HG03039 (cell line): ENCODE results near the gene PRR19.

Experiments
- ATAC-seq: cut with Tn5 transposase; IDR thresholded peaks from one replicate; pipeline ENCODE4 v1.9.1; 2021; ENCODE audit warnings: mild to moderate bottlenecking, moderate library complexity; ENCODE audit not compliant: unreplicated experiment

Gene PRR19

DNA sequence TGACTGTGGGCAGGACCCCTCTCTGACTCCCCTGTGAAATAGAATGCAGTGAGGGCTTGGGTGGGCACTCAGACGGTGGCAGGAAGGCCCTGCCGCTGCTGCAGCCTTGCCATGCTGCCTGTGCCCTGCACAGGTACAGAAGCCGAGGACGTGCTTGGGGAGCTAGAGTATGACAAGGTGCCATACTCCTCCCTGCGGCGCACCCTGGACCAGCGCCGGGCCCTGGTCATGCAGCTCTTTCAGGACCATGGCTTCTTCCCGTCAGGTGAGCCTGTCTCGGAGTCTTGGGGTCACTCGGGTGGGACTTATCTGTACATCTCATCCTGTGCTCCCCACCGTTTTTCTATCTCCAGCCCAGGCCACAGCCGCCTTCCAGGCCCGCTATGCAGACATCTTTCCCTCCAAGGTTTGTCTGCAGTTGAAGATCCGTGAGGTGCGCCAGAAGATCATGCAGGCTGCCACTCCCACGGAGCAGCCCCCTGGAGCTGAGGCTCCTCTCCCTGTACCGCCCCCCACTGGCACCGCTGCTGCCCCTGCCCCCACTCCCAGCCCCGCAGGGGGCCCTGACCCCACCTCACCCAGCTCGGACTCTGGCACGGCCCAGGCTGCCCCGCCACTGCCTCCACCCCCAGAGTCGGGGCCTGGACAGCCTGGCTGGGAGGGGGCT lies 7.3 kb upstream of the PRR19 start:
- no peak for ATAC-seq

DNA sequence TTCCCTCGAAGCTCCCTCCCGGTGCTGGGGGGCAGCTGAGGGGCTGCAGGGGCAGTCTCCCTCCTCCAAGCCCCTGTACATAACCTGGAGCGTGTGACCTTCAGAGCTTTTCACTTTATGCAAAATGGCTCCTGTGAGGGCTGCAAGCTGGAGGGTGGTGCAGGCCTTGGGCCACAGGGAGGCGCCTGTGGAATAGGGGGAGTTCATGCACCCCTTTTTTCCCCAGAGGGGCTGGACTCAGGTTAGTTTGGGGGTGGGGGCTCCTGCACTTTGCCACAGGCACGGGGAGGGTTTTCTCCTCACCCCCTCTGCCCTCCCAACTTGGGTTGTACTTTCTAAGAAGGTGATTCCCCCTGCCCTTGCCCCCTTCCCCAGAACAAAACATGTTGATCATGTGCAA lies 6.6 kb upstream of the PRR19 start:
- no peak for ATAC-seq

DNA sequence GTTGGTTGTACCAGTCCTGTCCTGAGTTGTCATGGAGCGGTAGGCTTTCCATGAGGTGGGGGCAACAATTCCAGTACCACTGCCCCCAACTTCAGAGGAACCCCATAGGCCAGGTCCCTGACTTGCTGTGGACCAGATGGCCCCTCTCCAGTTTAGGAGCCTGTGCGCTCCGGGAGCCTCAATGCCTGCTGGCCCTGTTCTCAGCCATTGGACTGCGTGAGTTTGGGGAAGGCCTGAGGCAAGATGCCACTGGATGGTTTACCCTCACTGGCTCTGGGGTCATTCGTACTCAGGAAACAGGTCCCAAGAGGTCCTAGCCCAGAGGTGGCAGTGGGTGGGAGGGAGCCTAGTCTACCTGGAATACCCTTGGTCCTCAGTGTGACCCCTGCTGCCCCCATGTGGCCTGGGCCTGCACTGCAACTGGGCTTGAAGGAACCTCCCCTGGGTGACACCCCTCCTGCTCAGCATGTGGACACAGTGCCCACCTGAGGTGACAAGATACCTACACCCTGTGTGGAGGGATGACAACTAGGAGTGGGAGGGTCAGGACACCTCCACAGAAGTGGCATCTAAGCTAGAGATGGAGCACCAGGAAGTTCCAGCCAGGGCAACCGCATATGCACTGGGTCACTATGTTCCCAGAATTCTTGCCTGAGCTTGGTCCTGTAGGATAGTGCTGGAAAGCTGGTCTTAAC lies 6.0 kb upstream of the PRR19 start:
- no peak for ATAC-seq

DNA sequence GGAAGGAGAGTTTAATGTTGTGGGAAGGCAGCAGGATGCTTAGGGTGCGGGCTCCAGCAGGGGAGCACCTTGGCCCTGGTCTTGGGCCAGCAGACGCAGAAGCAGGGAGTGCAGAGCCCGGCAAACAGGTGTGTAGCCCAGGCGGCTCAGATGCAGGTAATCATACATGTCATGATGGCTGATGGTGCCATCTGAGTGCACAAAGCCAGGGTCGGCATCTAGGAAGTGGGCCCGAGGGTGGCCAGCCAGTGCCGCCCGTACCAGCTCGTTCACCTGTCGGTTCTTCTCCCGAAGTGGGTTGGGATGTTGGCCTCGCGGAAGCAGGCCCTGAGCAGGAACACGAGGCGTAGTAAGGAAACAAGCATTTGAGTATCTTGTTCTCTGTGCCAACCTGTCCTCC lies 4.9 kb upstream of the PRR19 start:
- no peak for ATAC-seq

DNA sequence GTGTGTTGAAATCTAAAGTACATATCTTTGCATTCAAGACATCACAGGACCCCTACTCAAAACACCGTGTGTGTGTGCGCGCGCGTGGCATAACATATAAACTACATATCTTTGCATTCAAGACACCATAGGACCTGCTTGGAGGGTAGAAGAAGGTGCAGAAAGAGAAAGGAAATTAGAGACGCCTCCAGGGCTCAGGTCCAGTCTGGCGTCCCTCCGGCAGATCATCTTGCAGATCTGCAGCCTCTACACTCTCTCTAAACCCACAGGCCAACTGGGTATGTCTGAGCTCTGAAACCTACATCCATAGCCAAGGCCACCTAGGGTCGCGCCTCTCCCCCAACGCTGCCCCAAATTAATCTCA lies 1.2 kb downstream of the PRR19 start:
- ATAC-seq: no peak

DNA sequence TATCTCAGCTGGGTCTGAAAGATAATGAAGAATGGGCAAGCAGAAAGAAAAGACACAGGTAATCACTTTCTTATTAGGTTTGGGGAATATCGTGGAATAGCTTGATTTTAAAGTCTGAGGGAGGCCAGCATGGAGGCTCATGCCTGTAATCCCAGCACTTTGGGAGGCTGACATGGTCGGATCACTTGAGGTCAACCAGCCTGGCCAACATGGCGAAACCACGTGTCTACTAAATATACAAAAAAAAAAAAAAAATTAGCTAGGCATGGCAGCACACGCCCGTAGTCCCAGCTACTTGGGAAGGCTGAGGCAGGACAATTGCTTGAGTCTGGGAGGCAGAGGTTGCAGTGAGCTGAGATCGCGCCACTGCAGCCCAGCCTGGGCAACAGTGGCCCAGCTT lies 1.9 kb downstream of the PRR19 start:
- ATAC-seq: no peak

DNA sequence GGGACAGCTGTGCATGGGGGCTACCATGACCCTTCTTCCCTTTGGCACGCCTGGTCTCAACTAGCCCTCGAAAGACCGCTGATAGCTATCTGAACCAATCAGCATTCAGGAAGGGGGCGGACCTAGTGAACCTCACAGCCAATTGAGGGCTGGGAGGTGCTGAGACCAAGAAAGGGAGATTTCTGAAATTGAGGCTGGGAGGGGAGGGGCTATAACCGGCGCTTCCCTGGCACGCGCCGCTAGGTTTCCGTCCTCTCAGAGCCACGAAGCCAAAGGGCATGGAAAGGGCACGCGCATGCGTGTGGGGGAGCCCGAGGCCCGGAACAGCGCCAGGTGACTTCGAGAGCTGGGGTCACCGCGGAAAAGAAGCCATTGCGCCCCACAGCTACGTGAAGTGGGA lies 4.7 kb downstream of the PRR19 start:
- ATAC-seq: no peak

DNA sequence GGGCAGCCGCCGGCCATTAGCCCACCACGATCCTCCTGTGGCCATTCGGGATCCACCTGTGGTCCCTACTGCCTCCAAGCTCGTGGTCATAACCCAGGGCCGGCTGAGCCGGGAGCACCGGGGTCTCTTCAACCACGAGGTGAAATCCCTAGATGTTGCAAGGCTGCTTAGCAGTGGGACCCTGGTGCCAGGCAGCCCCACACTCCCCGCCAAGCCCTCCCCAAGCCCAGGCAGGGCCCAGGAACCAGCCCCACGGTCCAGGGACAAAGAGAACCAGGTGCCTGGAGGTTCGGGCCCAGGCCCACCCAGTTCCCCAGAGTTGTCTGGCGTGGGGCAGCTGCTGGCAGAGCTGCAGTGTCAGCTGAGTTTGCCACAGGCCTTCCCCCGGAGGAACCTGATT lies 7.8 kb downstream of the PRR19 start:
- ATAC-seq: no peak

DNA sequence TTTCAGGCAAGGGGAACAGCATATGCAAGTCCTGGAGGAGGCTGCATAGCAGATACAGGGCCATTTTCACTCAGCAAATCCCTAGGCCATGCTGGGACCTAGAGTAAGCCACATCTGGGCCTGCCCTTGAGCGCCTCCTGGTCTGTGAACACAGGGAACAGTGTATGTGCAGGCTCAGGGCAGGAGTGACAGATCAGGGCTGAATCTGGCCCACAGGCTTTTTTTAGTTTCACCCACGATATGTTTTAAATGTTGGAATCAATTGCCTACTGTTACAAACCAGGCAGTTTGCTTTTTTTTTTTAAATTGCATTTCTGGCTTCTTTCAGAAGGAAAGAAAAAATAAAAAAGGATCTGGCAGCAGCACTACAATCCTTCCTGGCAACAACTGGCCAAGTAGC lies 9.7 kb downstream of the PRR19 start:
- no peak for ATAC-seq

DNA sequence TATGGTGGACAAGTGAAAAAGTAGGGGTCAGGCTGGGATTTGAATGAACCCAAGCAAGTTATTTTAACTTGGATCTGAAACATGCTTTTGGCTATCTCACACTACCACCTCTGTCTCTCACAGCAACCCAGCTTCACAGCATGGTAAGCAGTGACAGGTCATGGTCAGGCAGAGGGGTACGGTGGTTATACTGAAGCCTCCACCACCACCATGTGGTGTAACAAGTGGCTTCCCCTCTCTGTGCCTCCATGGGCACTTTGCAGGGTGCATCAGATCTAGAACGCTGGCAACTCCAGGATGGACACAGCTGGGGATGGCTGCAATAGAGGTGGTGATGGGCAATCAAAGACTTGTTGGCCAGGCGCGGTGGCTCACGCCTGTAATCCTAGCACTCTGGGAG lies 10.4 kb downstream of the PRR19 start:
- no peak for ATAC-seq

DNA sequence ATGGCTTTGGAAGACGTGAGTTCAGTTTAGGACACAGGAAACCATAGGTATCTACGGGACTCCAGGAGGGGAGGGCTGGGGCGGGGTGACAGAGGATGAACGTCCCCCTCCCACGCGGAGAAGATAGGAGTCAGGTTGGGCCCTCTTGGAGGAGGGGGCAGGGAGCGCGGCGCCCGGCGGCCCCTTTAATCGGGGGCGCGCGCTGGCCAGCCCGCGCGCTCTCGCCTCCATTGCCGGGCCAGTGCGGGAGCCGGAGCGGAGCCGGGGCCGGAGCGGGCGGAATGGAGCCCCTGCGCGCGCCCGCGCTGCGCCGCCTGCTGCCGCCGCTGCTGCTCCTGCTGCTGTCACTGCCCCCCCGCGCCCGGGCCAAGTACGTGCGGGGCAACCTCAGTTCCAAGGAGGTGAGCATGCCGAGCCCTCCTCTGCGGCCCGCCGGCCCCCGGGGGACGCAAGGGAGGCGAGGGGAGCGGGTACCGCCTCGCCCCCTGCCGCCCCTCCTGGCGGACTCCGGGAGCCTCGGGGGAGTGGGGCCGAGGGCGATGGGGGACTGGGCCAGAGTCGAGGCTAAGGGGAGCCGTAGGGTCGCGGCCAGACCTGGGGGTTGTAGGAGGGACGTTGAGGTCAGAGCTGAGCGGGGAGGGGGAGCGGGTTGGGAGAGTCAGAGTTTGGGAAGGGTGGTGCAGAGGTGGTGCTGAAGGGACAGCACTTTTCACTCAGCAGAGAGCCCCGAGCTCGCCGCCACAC lies 11.3 kb downstream of the PRR19 start, which contains the start of gene TMEM145:
TSS of gene TMEM145 (plus strand) at position 214 of the 744 bp plus-strand sequence. CDS start at position 282, 68 bp downstream.
- no peak for ATAC-seq

DNA sequence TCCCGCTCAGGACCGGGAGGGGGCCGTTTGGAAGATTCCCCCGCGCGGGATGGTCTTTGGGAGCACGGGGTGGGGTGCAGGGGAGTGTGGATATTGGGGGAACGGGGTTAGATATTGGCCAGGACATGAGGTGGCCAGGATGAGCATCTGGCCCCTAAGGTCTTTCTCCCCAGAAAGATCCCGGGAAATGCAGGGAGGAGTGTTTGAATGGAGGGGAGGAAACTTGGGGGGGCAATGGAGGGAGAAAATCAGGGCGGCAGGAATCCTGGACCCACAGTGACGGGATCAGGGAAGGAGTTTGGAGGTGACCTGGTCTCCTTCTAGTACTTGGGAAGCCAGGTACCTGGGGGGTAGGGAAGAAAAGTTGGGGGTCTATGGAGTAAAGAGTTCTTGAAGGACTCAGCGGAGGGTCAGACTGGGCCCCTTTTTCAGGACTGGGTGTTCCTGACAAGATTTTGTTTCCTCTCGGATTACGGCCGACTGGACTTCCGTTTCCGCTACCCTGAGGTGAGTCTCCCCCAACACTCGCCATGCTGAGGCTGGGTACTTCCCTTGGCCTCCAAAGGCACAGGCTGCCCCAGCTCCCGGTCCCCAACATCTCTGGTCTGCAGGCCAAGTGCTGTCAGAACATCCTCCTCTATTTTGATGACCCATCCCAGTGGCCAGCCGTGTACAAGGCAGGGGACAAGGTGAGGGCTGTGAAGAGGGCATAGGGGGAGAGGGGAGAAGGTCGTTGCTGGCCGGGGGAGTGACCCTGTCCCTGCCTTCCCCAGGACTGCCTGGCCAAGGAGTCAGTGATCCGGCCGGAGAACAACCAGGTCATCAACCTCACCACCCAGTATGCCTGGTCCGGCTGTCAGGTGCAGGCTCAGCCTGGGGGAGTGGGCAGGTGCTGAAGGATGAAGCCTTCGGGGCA lies 12.2 kb downstream of the PRR19 start:
- no peak for ATAC-seq

DNA sequence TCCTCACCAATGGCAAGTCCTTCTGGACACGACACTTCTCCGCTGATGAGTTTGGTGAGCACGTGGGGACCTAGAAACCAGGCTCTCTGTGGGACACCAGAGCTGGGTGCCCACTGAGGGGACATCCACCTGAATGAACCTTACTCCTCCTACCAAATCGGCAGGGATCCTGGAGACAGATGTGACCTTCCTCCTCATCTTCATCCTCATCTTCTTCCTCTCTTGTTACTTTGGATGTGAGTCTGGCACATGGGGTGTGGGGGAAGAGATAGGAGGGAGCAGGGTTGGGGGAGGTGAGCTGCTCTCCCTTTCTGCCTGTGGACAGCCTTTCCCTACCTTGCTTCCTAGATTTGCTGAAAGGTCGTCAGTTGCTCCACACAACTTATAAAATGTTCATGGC lies 13.1 kb downstream of the PRR19 start:
- ATAC-seq: no peak

DNA sequence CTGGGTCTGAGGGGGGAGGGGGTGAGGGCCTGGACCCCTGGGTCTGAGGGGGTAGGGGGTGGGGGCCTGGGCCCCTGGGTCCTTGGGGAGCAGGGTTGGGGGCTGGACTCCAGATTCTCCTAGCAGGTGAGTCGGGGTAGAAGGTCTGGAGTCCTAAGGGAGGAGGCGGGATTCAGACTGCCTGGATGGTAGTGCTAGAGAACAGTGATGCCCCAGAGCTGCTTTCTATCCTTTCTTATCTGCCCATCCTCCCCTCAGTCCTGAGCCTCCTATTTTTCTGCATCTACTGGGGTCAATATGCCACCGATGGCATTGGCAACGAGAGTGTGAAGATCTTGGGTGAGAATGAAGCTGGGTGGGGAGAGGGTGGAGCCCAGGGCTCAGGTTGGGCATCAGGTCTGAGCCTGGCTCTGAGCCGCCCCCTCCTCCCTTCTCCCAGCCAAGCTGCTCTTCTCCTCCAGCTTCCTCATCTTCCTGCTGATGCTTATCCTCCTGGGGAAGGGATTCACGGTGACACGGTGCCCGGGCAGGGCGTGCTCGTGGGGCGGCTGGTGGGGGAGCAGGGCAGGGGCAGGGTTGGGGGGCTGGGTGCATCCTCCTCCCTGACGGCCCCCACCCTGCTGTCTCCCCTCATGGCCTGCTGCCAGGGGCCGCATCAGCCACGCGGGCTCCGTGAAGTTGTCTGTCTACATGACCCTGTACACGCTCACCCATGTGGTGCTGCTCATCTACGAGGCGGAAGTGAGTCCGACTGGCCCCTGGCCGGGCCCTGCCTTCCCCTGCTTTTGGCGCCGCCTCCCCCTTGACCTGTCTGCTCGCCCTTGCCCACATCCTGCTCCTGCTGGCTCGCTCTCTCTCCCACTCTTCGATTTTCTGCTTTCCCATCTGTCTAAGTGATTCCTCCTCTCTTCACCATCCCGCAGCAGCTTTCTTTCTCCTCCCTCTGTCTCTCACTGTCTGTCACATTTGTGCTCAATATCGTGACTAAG lies 14.6 kb downstream of the PRR19 start:
- no peak for ATAC-seq

DNA sequence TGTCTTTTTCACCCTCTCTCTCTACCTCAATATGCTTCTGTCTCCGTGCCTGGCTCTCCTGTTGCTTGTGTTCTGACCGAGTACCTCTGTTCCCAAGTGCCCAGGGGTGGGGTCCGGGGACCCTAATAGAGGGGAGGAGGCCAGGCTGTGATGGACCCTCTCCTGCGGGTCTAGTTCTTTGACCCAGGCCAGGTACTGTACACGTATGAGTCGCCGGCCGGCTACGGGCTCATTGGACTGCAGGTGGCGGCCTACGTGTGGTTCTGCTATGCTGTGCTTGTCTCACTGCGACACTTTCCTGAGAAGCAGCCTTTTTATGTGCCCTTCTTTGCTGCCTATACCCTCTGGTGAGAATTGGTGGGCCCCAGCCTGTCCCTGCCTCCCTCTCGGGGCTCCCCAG lies 15.6 kb downstream of the PRR19 start:
- no peak for ATAC-seq

DNA sequence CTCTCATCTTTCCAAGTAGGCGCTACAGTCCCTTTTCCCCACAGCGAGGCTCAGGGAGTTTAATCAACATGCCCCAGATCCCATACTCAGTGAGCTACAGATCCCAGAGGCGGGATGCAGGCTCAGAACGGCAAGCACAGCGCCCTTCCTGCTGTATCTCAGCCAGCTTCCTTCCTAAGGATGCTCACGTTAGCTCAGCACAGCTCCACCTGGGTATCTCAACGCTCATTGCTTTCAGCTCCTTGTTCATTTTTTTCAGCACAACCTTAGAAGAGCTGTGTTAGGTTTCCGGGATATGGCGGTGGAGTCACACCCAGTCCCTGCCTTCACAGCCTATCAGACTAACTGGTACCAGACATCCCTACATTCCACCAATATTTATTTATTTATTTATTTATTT lies 20.4 kb downstream of the PRR19 start:
- ATAC-seq: no peak

DNA sequence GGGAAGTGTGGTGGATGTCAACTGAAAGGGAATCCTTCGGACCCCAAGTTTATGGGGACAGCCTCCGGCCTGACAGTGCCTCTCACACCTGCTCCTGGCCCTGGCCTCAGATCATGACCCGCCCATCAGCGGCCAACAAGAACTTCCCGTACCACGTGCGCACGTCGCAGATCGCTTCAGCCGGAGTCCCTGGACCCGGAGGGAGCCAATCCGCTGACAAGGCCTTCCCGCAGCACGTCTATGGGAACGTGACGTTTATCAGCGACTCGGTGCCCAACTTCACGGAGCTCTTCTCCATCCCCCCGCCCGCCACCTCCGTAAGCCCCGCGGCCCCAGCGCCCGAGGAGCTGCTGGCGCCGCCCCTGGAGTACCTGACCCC lies 21.5 kb downstream of the PRR19 start:
- no peak for ATAC-seq

DNA sequence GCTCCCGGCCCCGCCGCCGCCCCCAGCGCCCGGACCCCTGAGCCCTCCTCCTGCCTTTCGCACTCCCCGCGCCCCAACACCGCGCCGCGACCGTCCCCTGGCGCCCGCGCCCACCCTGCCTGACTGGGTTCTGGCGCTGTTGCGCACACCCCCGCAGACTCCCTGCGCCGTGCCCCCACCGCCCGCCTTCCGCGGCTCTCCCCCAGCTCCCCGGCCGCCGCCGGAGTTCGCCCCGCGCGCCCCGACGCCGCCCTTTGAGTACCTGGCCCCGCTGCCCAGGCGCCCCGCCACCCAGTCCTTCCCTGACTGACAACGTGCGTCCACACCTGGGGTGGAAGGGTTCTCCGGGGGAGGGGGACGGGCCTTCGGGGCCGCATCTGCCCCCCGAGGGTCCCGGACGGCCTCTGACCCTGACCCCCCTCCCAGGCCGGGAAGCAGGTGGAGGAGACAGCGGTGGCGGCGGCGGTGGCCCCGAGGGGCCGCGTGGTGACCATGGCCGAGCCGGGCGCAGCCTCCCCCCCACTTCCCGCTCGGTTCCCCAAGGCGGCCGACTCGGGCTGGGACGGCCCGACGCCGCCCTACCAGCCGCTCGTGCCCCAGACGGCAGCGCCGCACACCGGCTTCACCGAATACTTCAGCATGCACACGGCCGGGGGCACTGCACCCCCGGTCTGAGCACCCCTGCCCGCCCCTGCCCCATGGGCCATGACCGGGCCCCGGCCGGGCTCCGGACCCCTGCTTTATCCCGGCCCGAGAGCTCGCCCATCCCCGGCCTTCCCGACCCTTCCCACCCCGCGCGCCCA lies 22.1 kb downstream of the PRR19 start:
- no peak for ATAC-seq

DNA sequence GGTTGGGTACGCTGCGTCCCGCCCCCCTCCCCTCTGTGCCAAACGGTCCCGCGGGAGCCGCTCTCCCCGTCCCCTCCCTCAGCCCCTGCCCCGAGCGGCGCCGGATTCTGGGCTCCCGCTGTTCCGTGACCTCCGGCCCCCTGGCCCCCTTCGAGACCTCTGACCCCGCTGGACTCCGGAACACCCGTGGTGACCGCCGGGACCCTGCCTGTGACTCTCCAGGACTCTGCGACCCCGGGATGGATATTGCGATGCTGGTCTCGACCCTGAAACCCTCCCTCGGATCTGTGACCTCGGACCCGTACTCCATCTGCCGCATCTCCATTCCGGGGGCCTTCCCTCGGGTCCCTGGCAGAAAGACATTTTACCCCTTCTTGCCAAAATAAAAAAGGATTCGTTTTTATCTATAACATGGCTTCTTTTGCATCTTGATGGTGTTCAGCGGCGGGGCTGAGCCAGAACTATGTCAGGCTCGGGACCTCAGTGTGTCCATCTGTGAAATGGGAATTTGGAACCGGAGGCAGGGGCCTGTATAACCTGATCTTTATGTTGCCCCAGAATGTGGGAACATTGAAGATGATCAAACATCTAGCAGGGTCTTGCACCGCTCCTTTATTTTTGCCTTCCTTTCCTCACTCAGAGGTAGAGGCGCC lies 22.8 kb downstream of the PRR19 start:
- ATAC-seq: no peak
